CD4-positive, alpha-beta T cell treated with Interleukin-15 for 4 hours (primary cell): ENCODE data around the gene FGD2.

Source experiments
- DNase-seq: peaks from one replicate; pipeline ENCODE4 v3.0.0-alpha.2; 2020; ENCODE audit warnings: low spot score

The FGD2 gene

GRCh38 chr6:36970892-36971842, 34.3 kb upstream of the FGD2 start:
- no peak for DNase-seq

GRCh38 chr6:36971921-36972673, 33.4 kb upstream of the FGD2 start:
- DNase-seq: no peak

DNA sequence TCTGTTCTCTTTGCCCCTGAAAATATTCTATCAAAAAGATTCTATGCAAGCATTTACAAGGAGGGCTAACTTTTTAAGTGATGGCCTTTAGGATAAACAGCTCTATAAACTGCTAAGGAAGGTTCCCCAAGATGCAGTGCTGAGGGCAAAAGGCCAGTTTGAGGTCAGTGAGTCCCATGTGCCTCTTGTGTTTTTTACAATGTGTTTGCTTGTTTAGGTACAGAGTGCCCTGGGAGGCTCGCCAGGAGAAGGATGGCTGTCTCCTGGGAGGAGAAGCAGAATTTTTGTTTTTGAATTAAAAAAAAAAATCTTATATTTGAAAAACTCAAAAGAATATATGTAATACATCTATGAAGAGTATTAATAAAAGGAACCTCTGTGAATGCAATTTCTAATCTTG, 32.3 kb upstream of the FGD2 start:
- DNase-seq: no peak

DNA sequence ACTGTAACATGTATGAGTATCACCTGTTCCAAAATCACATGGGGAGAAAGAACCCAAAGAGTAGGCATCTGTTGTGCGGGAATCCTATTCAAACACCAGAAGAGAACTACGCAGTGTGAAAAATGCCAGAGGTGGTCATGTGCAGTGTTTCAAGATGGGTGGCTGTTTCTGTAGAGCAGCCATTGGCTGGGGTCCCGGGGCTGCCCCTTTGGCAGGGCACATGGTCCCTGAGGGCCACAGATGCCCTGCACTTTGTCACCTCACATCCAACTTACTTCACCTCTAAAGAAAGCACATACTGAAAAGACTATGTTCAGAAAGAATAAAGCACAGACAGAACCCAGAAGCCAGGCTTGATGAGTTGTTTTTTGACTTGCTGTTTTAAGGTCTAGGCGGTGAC, 31.8 kb upstream of the FGD2 start:
- no peak for DNase-seq

DNA sequence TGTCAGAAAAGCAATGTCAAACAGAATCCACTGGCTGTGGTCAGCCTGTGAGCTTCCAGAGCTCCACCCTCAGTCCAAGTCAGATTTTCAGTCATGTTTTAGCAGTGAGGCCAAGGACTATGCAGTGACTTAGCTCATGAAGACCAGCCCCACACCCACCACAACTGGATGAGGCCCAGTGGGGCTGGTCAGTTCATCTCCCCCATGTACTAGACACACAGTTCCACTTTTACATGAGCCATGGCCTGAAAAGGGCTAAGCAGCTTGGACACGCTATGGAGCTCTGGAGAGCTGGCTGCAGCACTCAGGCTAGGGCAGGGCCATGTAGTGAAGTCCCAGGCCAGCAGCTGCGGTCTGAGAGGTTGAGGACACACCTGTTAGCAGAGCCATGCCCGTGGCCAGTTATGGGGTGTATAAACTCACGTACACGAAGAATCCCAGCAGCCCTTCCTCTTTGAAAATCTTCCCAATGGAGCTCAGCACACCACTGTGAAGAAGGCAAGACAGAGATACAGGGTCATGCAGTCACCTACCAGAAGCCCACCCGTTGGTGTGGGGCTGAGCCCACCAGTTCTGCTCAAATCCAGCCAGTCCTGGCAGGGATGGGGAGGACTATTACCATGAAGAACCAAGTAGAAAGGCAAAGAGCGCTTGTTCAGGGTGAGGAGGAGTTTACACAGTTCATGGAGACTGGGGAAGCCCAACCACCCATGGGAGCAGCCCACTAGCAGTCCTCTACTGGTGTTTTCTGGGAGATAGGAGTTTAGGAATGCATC, 30.0 kb upstream of the FGD2 start:
- no peak for DNase-seq

- no peak for DNase-seq
Measured at GRCh38 chr6:36976007-36976264, 29.5 kb upstream of the FGD2 start.

DNA sequence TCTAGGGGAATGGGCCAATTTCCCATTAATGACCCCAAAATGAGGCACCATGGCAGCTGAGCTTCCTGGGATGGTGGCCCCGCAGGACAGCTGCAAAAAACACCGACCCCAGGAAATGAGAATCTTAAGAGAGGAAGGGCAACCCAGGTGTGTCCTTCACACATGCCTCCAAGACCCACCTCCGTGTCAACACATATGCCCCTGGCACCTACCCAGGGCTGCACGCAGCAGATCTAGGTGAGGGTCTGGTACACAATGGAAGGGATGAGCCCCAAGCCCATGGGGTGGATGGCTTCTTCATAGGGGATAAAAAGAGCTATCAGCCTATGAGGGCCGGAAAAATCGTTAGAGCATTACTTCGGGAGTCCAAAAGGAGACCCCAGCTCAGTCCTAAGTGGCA, 28.9 kb upstream of the FGD2 start:
- no peak for DNase-seq

- DNase-seq: no peak
Measured at GRCh38 chr6:36976931-36977330, 28.5 kb upstream of the FGD2 start.

GRCh38 chr6:36977470-36977941, 27.9 kb upstream of the FGD2 start:
- DNase-seq: no peak

GRCh38 chr6:36978421-36979346, 26.8 kb upstream of the FGD2 start:
- DNase-seq: no peak

DNA sequence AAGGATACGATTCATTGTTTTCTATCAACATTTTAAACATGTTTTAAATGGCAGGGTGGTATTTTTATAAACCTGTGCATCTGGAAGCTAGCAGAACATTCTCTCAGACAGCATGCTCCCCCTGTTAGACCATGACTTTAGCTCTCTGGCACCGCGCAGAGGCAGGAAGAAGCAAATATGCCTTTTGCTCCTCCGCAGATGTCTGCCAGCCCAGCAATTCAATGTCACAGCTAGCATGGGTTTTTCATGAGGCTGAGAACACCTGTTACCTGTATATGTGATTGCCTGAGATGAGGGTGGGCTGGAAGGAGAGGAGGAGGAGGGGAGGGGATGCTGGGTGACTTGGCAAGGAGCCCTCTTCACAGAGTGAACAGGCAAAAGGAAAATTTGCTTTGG, 26.1 kb upstream of the FGD2 start:
- peak; percentile 40 for DNase-seq

GRCh38 chr6:36980129-36980528, 25.3 kb upstream of the FGD2 start:
- no peak for DNase-seq

DNA sequence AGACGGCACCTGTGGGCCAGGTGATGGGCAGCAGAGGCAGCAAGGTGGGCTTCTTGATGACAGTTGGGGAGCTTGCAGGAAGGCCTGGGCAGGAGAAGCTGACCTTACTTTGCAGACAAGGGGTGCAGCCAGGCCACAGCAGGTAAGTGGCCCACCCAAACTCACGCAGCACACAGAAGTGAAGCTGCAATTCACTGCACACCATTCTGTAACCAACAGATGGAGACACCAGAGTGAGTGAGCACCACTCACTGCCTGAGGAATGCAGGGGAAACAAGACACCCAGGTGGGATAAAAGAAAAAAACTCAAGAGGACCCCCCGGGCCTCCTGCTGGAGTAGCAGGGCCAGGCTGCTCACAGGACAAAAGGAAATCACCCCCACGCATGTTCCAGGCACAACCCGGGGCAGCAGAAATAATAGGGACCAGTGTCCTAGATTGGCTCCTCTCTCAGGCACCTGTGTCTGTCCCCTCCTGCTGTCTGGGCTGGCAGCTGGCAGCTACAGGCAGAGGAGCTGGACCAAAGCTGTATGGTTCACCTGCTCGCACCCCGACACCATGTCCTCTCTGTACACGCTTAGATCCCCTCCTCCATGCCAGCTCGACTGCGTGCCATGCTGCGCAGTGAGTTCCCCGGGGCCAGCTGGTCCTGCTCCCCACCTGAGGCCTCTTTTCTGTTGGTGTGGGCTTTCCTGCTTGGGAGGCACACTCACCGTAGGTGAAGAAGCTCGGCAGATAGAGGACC, 24.4 kb upstream of the FGD2 start:
- DNase-seq: no peak

DNA sequence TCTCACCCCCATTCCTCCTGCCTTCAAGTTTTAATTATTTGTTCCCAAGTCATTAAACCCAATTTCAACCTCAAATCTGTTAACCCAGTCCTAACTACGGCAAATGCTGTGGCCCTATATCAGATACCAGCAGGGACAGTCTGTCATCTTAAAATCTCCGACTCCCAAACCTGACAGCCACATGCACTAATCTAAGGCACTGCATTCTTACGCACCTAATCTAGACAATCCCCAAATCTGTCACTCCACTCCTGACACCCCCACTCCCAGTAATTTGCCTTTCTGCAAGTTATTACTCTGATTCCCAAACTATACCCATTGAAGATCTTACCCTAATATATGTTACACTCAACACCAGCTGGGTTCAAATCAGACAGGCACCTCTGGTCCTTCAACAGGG, 21.9 kb upstream of the FGD2 start:
- no peak for DNase-seq

- DNase-seq: peak; percentile 60
Measured at GRCh38 chr6:36984581-36985416, 20.7 kb upstream of the FGD2 start.

- no peak for DNase-seq
Measured at GRCh38 chr6:36985417-36985807, 20.0 kb upstream of the FGD2 start.

GRCh38 chr6:36985808-36986703, 19.4 kb upstream of the FGD2 start, which contains the start of gene MTCH1:
MTCH1 (minus strand) TSS chr6:36986196; CDS start chr6:36986173, 23 bp downstream.
- peak; percentile 86 for DNase-seq

GRCh38 chr6:36986704-36987047, 18.8 kb upstream of the FGD2 start:
- no peak for DNase-seq

DNA sequence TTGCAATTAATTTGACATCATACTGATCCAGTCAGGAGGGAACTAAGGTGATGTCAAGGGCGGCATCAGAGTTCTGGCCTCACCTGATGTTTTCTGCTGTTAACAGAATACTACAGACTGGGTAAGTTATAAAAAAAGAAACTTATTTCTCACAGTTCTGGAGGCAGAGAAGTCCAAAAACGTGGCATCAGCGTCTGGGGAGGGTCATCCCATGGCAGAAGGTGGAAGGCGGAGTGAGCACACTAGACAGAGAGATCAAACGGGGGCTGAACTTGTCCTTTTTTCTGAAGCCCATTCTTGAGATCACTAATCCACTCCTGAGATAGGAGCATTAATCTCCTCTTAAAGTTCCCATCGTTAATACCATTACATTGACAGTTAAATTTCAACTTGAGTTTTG, 16.2 kb upstream of the FGD2 start:
- no peak for DNase-seq
